H9 (cell line): Measurements from ENCODE around the gene ZNF124. TPM values are rescaled to one million over a fixed set of nuclear protein-coding genes. Genes with fewer than 3 reads are reported as not detected.

Experiments
- DNase-seq: peaks from one replicate; pipeline ENCODE4 v3.0.0-alpha.2; 2017
- H2AFZ ChIP-seq: one replicate; pipeline ENCODE4 v1.6.1; 2013; ENCODE audit warnings: mild to moderate bottlenecking, low read length, control low read depth, moderate library complexity
- H2AK5ac ChIP-seq: 2 replicates; pipeline ENCODE4 v1.6.1; 2013; ENCODE audit warnings: low read length, control low read depth, mixed read lengths; ENCODE audit not compliant: insufficient read length
- H2BK120ac ChIP-seq: one replicate; pipeline ENCODE4 v1.6.1; 2013; ENCODE audit warnings: low read depth, mild to moderate bottlenecking, low read length, control low read depth, inconsistent platforms; ENCODE audit not compliant: poor library complexity, severe bottlenecking
- H2BK12ac ChIP-seq: 2 replicates; pipeline ENCODE4 v1.6.1; 2013; ENCODE audit warnings: low read length, control low read depth, mixed read lengths, low read depth; ENCODE audit not compliant: insufficient read length
- H2BK15ac ChIP-seq: 2 replicates; pipeline ENCODE4 v1.6.1; 2013; ENCODE audit warnings: low read depth, low read length, control low read depth
- H2BK20ac ChIP-seq: one replicate; pipeline ENCODE4 v1.6.1; 2013; ENCODE audit warnings: low read depth, mild to moderate bottlenecking, low read length, control low read depth, inconsistent platforms; ENCODE audit not compliant: poor library complexity, severe bottlenecking
- H2BK5ac ChIP-seq: 2 replicates; pipeline ENCODE4 v1.6.1; 2013; ENCODE audit warnings: low read length, control low read depth, mixed read lengths; ENCODE audit not compliant: insufficient read length
- H3K14ac ChIP-seq: 2 replicates; pipeline ENCODE4 v1.6.1; 2013; ENCODE audit warnings: low read length, control low read depth; ENCODE audit not compliant: insufficient read depth
- H3K18ac ChIP-seq: 2 replicates; pipeline ENCODE4 v1.6.1; 2013; ENCODE audit warnings: low read depth, mild to moderate bottlenecking, mixed read lengths, low read length, control low read depth; ENCODE audit not compliant: insufficient read length
- H3K23ac ChIP-seq: 2 replicates; pipeline ENCODE4 v1.6.1; 2013; ENCODE audit warnings: low read length, control low read depth, mixed read lengths, low read depth; ENCODE audit not compliant: insufficient read length
- H3K23me2 ChIP-seq: 2 replicates; pipeline ENCODE4 v1.6.1; 2013; ENCODE audit warnings: low read depth, mild to moderate bottlenecking, mixed read lengths, low read length, control low read depth; ENCODE audit not compliant: insufficient read length, poor library complexity, severe bottlenecking
- H3K27ac ChIP-seq: 2 replicates; pipeline ENCODE4 v1.5.1; 2013; ENCODE audit warnings: low read length, control low read depth, mixed read lengths, low read depth; ENCODE audit not compliant: insufficient read length
- H3K27me3 ChIP-seq: 2 replicates; pipeline ENCODE4 v1.6.1; 2013; ENCODE audit warnings: low read length, control low read depth, inconsistent platforms; ENCODE audit not compliant: insufficient read depth
- H3K4ac ChIP-seq: 2 replicates; pipeline ENCODE4 v1.6.1; 2013; ENCODE audit warnings: low read depth, mild to moderate bottlenecking, control low read depth, inconsistent platforms, low read length, moderate library complexity
- H3K4me1 ChIP-seq: 2 replicates; pipeline ENCODE4 v1.6.1; 2013; ENCODE audit warnings: low read length, control low read depth, inconsistent platforms; ENCODE audit not compliant: insufficient read depth
- H3K4me2 ChIP-seq: 2 replicates; pipeline ENCODE4 v1.6.1; 2013; ENCODE audit warnings: low read length, control low read depth, mixed read lengths; ENCODE audit not compliant: insufficient read length, insufficient read depth
- H3K56ac ChIP-seq: 2 replicates; pipeline ENCODE4 v1.6.1; 2013; ENCODE audit warnings: low read depth, mild to moderate bottlenecking, mixed read lengths, low read length, control low read depth; ENCODE audit not compliant: insufficient read length
- H3K79me1 ChIP-seq: 2 replicates; pipeline ENCODE4 v1.6.1; 2013; ENCODE audit warnings: low read depth, mild to moderate bottlenecking, moderate library complexity, low read length, control low read depth, inconsistent platforms; ENCODE audit not compliant: insufficient read depth, poor library complexity, severe bottlenecking
- H3K79me2 ChIP-seq: 2 replicates; pipeline ENCODE4 v1.6.1; 2013; ENCODE audit warnings: low read length, control low read depth, inconsistent platforms; ENCODE audit not compliant: insufficient read depth
- H3K9ac ChIP-seq: 2 replicates; pipeline ENCODE4 v1.6.1; 2013; ENCODE audit warnings: low read length, control low read depth, mixed read lengths; ENCODE audit not compliant: insufficient read length; ENCODE audit errors: extremely low read depth
- H3K9me3 ChIP-seq: one replicate; pipeline ENCODE4 v1.6.1; 2013; ENCODE audit warnings: low read depth, low read length, inconsistent platforms; ENCODE audit not compliant: control insufficient read depth
- H3T11ph ChIP-seq: one replicate; pipeline ENCODE4 v1.6.1; 2013; ENCODE audit warnings: mild to moderate bottlenecking, low read length, control low read depth, inconsistent platforms
- H4K20me1 ChIP-seq: one replicate; pipeline ENCODE4 v1.6.1; 2013; ENCODE audit not compliant: control insufficient read depth, insufficient read length, insufficient read depth
- H4K5ac ChIP-seq: 2 replicates; pipeline ENCODE4 v1.6.1; 2013; ENCODE audit warnings: low read depth, mild to moderate bottlenecking, mixed read lengths, low read length, control low read depth; ENCODE audit not compliant: insufficient read length
- H4K8ac ChIP-seq: replicated peaks from 2 replicates; pipeline ENCODE4 v1.6.1; 2013; ENCODE audit warnings: low read length, control low read depth, mixed read lengths, low read depth; ENCODE audit not compliant: insufficient read length
- H4K91ac ChIP-seq: 2 replicates; pipeline ENCODE4 v1.6.1; 2013; ENCODE audit warnings: low read depth, mild to moderate bottlenecking, moderate library complexity, mixed read lengths, low read length, control low read depth; ENCODE audit not compliant: insufficient read length
- H3K27ac Mint-ChIP-seq, 3 experiments: 2 replicates in 2 of 3; 3 replicates in 1 of 3; pipeline ENCODE4 v1.8.0; 2020 to 2021; ENCODE audit warnings: mixed read lengths in 3 of 3, mild to moderate bottlenecking in 1 of 3, moderate library complexity in 1 of 3
- H3K27me3 Mint-ChIP-seq: 2 replicates; pipeline ENCODE4 v1.8.0; 2021; ENCODE audit warnings: low read depth, mild to moderate bottlenecking, moderate library complexity, mixed read lengths
- H3K36me3 Mint-ChIP-seq, 3 experiments: 2 replicates in 2 of 3; 3 replicates in 1 of 3; pipeline ENCODE4 v1.8.0; 2020 to 2021; ENCODE audit warnings: low read depth in 3 of 3, mixed read lengths in 3 of 3; ENCODE audit not compliant: insufficient read depth in 1 of 3
- H3K4me1 Mint-ChIP-seq, 2 experiments: 2 replicates each; pipeline ENCODE4 v1.8.0; 2020; ENCODE audit warnings: mixed read lengths in 2 of 2
- H3K4me3 Mint-ChIP-seq, 2 experiments: 2 replicates in 1 of 2; 3 replicates in 1 of 2; pipeline ENCODE4 v1.8.0; 2020 to 2021; ENCODE audit warnings: mild to moderate bottlenecking in 2 of 2, mixed read lengths in 2 of 2, moderate library complexity in 1 of 2
- H3K9me3 Mint-ChIP-seq, 2 experiments: 2 replicates in 1 of 2; 3 replicates in 1 of 2; pipeline ENCODE4 v1.8.0; 2020; ENCODE audit warnings: mild to moderate bottlenecking in 2 of 2, mixed read lengths in 2 of 2, moderate library complexity in 1 of 2
- CTCF ChIP-seq: fragments of 200-600 bp; sonication (generic); conservative IDR thresholded peaks from 3 replicates; pipeline ENCODE4 v1.8.0; 2021; ENCODE audit warnings: antibody characterized with exemption, mild to moderate bottlenecking
- WGBS: extraction: QIAGEN DNeasy Blood & Tissue Kit; methylation state at CpG from one replicate; pipeline ENCODE4 v1.1.7; 2013; ENCODE audit warnings: missing lambda C conversion rate, low lambda C conversion rate, mixed read lengths; ENCODE audit not compliant: insufficient read length; ENCODE audit errors: extremely low coverage; 5-methylcytosine and 5-hydroxymethylcytosine counted together
- total RNA-seq: library from RNA; stranded (reverse); gene quantifications from 2 replicates; pipeline ENCODE4 v1.2.1, GENCODE V29; 2021

The ZNF124 gene
- total RNA-seq, 1 experiment from 2014 or later = 50.6 TPM

DNA sequence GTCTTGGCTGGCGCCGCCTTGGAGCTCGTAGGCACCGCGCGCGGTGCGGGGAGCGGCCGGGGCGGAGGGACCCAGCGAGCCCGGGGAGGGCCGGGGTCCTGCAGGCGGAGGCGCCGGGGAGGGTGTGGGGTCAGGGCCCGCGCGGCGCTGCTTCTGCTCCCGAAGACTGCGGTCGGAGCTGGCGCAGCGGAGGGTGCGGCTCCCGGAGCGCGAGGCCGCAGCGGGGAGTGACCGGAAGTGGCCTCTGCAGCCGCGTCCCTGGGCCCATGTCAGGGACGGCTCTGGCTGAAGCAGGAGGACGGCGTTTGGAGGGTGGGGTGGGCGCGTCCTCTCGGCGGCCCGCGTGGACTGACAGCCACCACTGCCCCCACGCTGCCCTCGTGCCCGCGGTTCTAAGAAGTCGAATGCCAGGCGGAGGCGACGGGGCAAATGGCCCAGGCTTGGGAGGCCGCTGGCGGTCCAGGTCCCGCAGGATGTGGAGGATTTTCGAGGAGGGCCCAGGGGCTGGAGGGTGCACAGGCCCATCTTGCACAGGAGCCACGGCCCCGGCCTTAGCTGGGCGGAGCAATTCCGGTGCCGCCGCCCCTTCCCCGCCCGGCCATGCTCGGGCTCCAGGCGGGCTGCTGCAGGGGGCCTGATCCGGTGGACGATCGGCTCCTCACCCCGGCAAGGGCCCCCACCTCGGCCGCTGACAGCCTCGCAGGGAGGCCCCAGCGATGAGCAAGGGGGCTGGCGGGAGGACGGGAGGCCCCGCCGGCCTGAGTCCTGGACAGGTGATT, 59.9 kb downstream of the ZNF124 start:
- Mint-ChIP-seq H3K4me1 (peaks cover 4 to 11% of the 10 kb centered on the region in 2 experiments), H3K4me3 (peak overlapping the region; percentile 54 to 79), H3K9me3 (peaks cover 0 to 3% of the 10 kb centered on the region in 2 experiments; a peak in 4 of 5 replicates), H3K27me3 (peaks cover 53% of the 10 kb centered on the region), H3K27ac (no peak overlapping the region), H3K36me3 (peaks cover 0 to 4% (median 0%) of the 10 kb centered on the region in 3 experiments; a peak in 3 of 7 replicates)
- Histone ChIP-seq H3K79me2 (no peaks in the 10 kb centered on the region), H4K5ac (no peak overlapping the region), H2AK5ac (no peak overlapping the region), H3K14ac (peak overlapping the region; percentile 51; the same call in 1 of the 2 replicates), H3K56ac (no peak overlapping the region), H2BK120ac (no peak overlapping the region), H2BK15ac (no peak overlapping the region; the same call in 1 of the 2 replicates), H3K23ac (no peak overlapping the region), H3K4ac (no peak overlapping the region), H2AFZ (no peak overlapping the region), H3K4me1 (no peaks in the 10 kb centered on the region; the same call in 1 of the 2 replicates), H3K27ac (no peak overlapping the region), H2BK5ac (no peak overlapping the region), H3K4me2 (peak overlapping the region; percentile 55), H3K79me1 (no peaks in the 10 kb centered on the region), H4K91ac (no peak overlapping the region), H2BK12ac (no peak overlapping the region), H3K23me2 (peaks cover 8% of the 10 kb centered on the region), H3T11ph (no peak overlapping the region), H4K20me1 (no peaks in the 10 kb centered on the region), H3K9ac (no peak overlapping the region), H4K8ac (no peak overlapping the region), H3K18ac (no peak overlapping the region), H3K27me3 (peaks cover 4% of the 10 kb centered on the region; the same call in 1 of the 2 replicates), H3K9me3 (no peaks in the 10 kb centered on the region), H2BK20ac (no peak overlapping the region)
- TF ChIP-seq CTCF = no peak
- no CpG with 5 or more reads among the region's 78 CpGs for WGBS
- peak; percentile 61 for DNase-seq
